Upper lobe of left lung (tissue), 4 donors: Measurements from ENCODE around the gene NDC1.

Experiments used
- POLR2A ChIP-seq, 4 donors: fragments of 450-650 bp; IDR thresholded peaks; one replicate each; pipeline ENCODE4 v1.5.1; 2016 to 2017; ENCODE audit warnings: antibody characterized with exemption in 4 of 4, mild to moderate bottlenecking in 2 of 4
- TF ChIP-seq, protein P1 (sequence below), 6 experiments: fragments of 450-650 bp in 4 of 6; fragments of 200-600 bp in 2 of 6; sonication (generic) in 2 of 6; IDR thresholded peaks; one replicate each; pipeline ENCODE4 v1.5.1; 2016 to 2019; ENCODE audit warnings: antibody characterized with exemption in 6 of 6

DNA sequence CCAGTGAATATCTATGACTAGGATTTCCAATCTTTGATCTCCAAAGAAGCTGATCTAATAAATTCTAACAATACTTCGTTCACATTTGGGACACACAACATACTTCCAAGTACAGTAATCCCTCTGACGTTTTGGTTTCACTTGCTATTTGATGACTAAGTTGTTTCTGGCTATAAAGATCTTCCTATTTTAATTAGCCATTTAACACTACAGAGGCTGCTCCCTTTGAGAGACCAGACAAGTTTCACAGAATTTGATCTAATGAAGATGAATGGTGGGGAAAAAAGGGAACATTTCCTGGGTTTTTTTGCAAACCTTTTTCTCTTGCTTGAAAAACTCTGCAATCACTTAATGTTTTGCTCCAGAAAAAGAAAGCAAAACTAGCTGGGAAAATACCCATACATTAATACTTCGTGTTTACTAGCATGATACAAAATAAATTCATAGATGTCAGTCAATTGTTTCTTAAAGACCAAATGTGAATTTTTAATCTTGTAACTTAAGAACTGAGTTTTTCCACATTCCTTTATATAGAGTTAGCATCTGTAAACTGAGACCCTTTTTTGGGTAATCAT, 71.2 kb downstream of the NDC1 start:
- TF ChIP-seq POLR2A (IDR thresholded peaks at IDR 0.05): no peak
- TF ChIP-seq, protein P1, sequence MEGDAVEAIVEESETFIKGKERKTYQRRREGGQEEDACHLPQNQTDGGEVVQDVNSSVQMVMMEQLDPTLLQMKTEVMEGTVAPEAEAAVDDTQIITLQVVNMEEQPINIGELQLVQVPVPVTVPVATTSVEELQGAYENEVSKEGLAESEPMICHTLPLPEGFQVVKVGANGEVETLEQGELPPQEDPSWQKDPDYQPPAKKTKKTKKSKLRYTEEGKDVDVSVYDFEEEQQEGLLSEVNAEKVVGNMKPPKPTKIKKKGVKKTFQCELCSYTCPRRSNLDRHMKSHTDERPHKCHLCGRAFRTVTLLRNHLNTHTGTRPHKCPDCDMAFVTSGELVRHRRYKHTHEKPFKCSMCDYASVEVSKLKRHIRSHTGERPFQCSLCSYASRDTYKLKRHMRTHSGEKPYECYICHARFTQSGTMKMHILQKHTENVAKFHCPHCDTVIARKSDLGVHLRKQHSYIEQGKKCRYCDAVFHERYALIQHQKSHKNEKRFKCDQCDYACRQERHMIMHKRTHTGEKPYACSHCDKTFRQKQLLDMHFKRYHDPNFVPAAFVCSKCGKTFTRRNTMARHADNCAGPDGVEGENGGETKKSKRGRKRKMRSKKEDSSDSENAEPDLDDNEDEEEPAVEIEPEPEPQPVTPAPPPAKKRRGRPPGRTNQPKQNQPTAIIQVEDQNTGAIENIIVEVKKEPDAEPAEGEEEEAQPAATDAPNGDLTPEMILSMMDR (IDR thresholded peaks at IDR 0.05): no peak
